GM19023 (cell line): ENCODE data around the gene PLIN5.

Experiments
- ATAC-seq: cut with Tn5 transposase; IDR thresholded peaks from one replicate; pipeline ENCODE4 v1.9.1; 2021; ENCODE audit warnings: mild to moderate bottlenecking, moderate library complexity; ENCODE audit not compliant: unreplicated experiment

Gene PLIN5

GRCh38 chr19:4523306-4524110 lies 11.5 kb downstream of the PLIN5 start:
- ATAC-seq: no peak

GRCh38 chr19:4522291-4523002 lies 12.6 kb downstream of the PLIN5 start:
- no peak for ATAC-seq

- no peak for ATAC-seq
Observed at GRCh38 chr19:4521888-4522242, 13.2 kb downstream of the PLIN5 start.

- no peak for ATAC-seq
Observed at GRCh38 chr19:4521170-4521887, 13.7 kb downstream of the PLIN5 start.

- no peak for ATAC-seq
Observed at GRCh38 chr19:4519521-4520277, 15.3 kb downstream of the PLIN5 start.

GRCh38 chr19:4519172-4519496 lies 15.9 kb downstream of the PLIN5 start:
- no peak for ATAC-seq

GRCh38 chr19:4518345-4519171 lies 16.5 kb downstream of the PLIN5 start, which contains the start of gene PLIN4:
TSS of gene PLIN4 (minus strand) at chr19:4518486. CDS start at chr19:4518272, 214 bp downstream.
- ATAC-seq: no peak

GRCh38 chr19:4517451-4518057 lies 17.5 kb downstream of the PLIN5 start:
- ATAC-seq: no peak

- no peak for ATAC-seq
Observed at GRCh38 chr19:4516939-4517300, 18.1 kb downstream of the PLIN5 start.

- no peak for ATAC-seq
Observed at GRCh38 chr19:4516199-4516938, 18.7 kb downstream of the PLIN5 start.

- no peak for ATAC-seq
Observed at GRCh38 chr19:4515732-4516131, 19.3 kb downstream of the PLIN5 start.

GRCh38 chr19:4513248-4513647 lies 21.8 kb downstream of the PLIN5 start:
- ATAC-seq: no peak

- no peak for ATAC-seq
Observed at GRCh38 chr19:4512070-4512469, 23.0 kb downstream of the PLIN5 start.

GRCh38 chr19:4511300-4512054 lies 23.5 kb downstream of the PLIN5 start:
- no peak for ATAC-seq

- no peak for ATAC-seq
Observed at GRCh38 chr19:4510435-4511255, 24.4 kb downstream of the PLIN5 start.

- no peak for ATAC-seq
Observed at GRCh38 chr19:4508698-4509097, 26.3 kb downstream of the PLIN5 start.

GRCh38 chr19:4507804-4508203 lies 27.2 kb downstream of the PLIN5 start:
- ATAC-seq: no peak

GRCh38 chr19:4507150-4507452 lies 27.9 kb downstream of the PLIN5 start:
- no peak for ATAC-seq
